GM12878 (cell line): ENCODE data around the gene UBAC2. TPM values are rescaled to one million over a fixed set of nuclear protein-coding genes. Genes with fewer than 3 reads are reported as not detected.

Experiments used
- ASH2L ChIP-seq: fragments of 300-600, 200-600 bp; sonication (generic); IDR thresholded peaks from 2 replicates; pipeline ENCODE4 v1.6.1; 2017; ENCODE audit warnings: low read depth, mild to moderate bottlenecking, borderline replicate concordance
- BACH1 ChIP-seq: fragments of 450-650 bp; IDR thresholded peaks from 2 replicates; pipeline ENCODE4 v1.6.1; 2017; ENCODE audit warnings: mild to moderate bottlenecking, borderline replicate concordance
- BCL11A ChIP-seq: IDR thresholded peaks from 2 replicates; pipeline ENCODE4 v1.6.1; 2011; ENCODE audit warnings: low read depth, low read length
- BCLAF1 ChIP-seq: fragments of 450-650 bp; IDR thresholded peaks from 2 replicates; pipeline ENCODE4 v1.6.1; 2017; ENCODE audit warnings: antibody characterized with exemption, mild to moderate bottlenecking, moderate library complexity
- BHLHE40 ChIP-seq, 2 experiments: fragments of 450-650 bp in 1 of 2; IDR thresholded peaks; 2 replicates each; pipeline ENCODE4 v1.6.1; 2011 to 2017; ENCODE audit warnings: low read depth in 2 of 2, borderline replicate concordance in 1 of 2, improper control_type of control experiment in 1 of 2, low read length in 1 of 2, mild to moderate bottlenecking in 1 of 2
- CHD1 ChIP-seq: IDR thresholded peaks from 2 replicates; pipeline ENCODE4 v1.6.1; 2012; ENCODE audit warnings: low read depth, low read length, improper control_type of control experiment
- CHD2 ChIP-seq: IDR thresholded peaks from 2 replicates; pipeline ENCODE4 v1.6.1; 2011; ENCODE audit warnings: low read depth, low read length, improper control_type of control experiment, borderline replicate concordance
- E2F4 ChIP-seq: IDR thresholded peaks from 2 replicates; pipeline ENCODE4 v1.6.1; 2012; ENCODE audit warnings: low read depth, low read length, improper control_type of control experiment
- EGR1 ChIP-seq, 2 experiments: IDR thresholded peaks; 1 replicate in 1 of 2; 2 replicates in 1 of 2; pipeline ENCODE4 v1.6.1; 2011 to 2012; ENCODE audit warnings: low read depth in 2 of 2, low read length in 2 of 2, borderline replicate concordance in 1 of 2, mild to moderate bottlenecking in 1 of 2, moderate library complexity in 1 of 2
- ELK1 ChIP-seq: IDR thresholded peaks from 2 replicates; pipeline ENCODE4 v1.6.1; 2012; ENCODE audit warnings: low read depth, low read length, improper control_type of control experiment
- HDAC2 ChIP-seq: fragments of 200-600 bp; sonication (generic); IDR thresholded peaks from 2 replicates; pipeline ENCODE4 v1.6.1; 2017
- IKZF2 ChIP-seq, 2 experiments: fragments of 450-650 bp; IDR thresholded peaks; 2 replicates each; pipeline ENCODE4 v1.6.1; 2017; ENCODE audit warnings: mild to moderate bottlenecking in 2 of 2, moderate library complexity in 2 of 2
- NFXL1 ChIP-seq: fragments of 450-650 bp; IDR thresholded peaks from 2 replicates; pipeline ENCODE4 v1.6.1; 2017; ENCODE audit warnings: antibody characterized with exemption, mild to moderate bottlenecking, borderline replicate concordance
- NR2C2 ChIP-seq: IDR thresholded peaks from 2 replicates; pipeline ENCODE4 v1.6.1; 2011; ENCODE audit warnings: borderline replicate concordance, low read depth; ENCODE audit not compliant: control insufficient read depth, insufficient read length
- PML ChIP-seq: IDR thresholded peaks from 2 replicates; pipeline ENCODE4 v1.6.1; 2012; ENCODE audit warnings: low read length, inconsistent platforms
- POLR2AphosphoS2 ChIP-seq: IDR thresholded peaks from 2 replicates; pipeline ENCODE4 v1.6.1; 2011; ENCODE audit warnings: low read depth, mild to moderate bottlenecking, low read length, improper control_type of control experiment, moderate library complexity
- POU2F2 ChIP-seq: IDR thresholded peaks from 3 replicates; pipeline ENCODE4 v1.6.1; 2011; ENCODE audit warnings: low read depth, mild to moderate bottlenecking, low read length, borderline replicate concordance
- RELB ChIP-seq: fragments of 450-650 bp; IDR thresholded peaks from 2 replicates; pipeline ENCODE4 v1.6.1; 2017; ENCODE audit warnings: low read depth, mild to moderate bottlenecking, moderate library complexity
- SKIL ChIP-seq: fragments of 450-650 bp; IDR thresholded peaks from 2 replicates; pipeline ENCODE4 v1.6.1; 2017; ENCODE audit warnings: mild to moderate bottlenecking, low read depth, inconsistent platforms; ENCODE audit not compliant: poor library complexity, severe bottlenecking
- SP1 ChIP-seq: IDR thresholded peaks from one replicate; pipeline ENCODE4 v1.6.1; 2011; ENCODE audit warnings: low read depth, low read length
- TAF1 ChIP-seq: IDR thresholded peaks from 2 replicates; pipeline ENCODE4 v1.6.1; 2011; ENCODE audit warnings: mild to moderate bottlenecking, low read depth, low read length, borderline replicate concordance
- polyA plus RNA-seq, 11 experiments: library from polyadenylated mRNA; depleted of rRNA in 4 of 11; unstranded in 6 of 11; stranded (reverse) in 5 of 11; fragments of >200 nt; fragmentation: Nextera tagmentation in 4 of 11; fragmentation: Illumina TruSeq in 1 of 11; extraction: Ambion mirVana in 4 of 11; extraction: Trizol in 1 of 11; gene quantifications; 1 replicate in 1 of 11; 2 replicates in 10 of 11; pipeline versions ENCODE4 v1.2.1 to v1.2.3, GENCODE V29; 2011 to 2016; ENCODE audit warnings: inconsistent platforms in 2 of 11, missing spikeins in 2 of 11, low read depth in 1 of 11
- total RNA-seq, 4 experiments: library from RNA; depleted of rRNA in 3 of 4; stranded (reverse); fragments of >200 nt in 3 of 4; fragmentation: Illumina TruSeq in 1 of 4; extraction: Trizol in 1 of 4; gene quantifications; 2 replicates each; pipeline versions ENCODE4 v1.2.1 to v1.2.3, GENCODE V29; 2013 to 2021

The UBAC2 gene
- total and polyA plus RNA-seq, 10 of the 15 experiments (the other 5 are each of a cell fraction or from before 2014, with no cell fraction given), result 3.0 to 54.6 (median 17.4) TPM

GRCh38 chr13:99303863-99304521 lies 103.3 kb downstream of the UBAC2 start (continued):
- TF ChIP-seq EGR1 (IDR thresholded peaks at IDR 0.05; ENCODE audit: borderline replicate concordance in 1 of 2, low read depth in 2 of 2, low read length in 2 of 2) (no peak), PML (peak; percentile 18; the same call in 1 of the 2 replicates), NR2C2 (no peak), NFXL1 (no peak), POLR2AphosphoS2 (peak; percentile 67; the same call in 1 of the 2 replicates), CHD2 (no peak), BHLHE40 (IDR thresholded peaks at IDR 0.05; ENCODE audit: borderline replicate concordance in 1 of 2, low read depth in 2 of 2, low read length in 1 of 2) (no peak), POU2F2 (peak; percentile 58; the same call in 2 of the 3 replicates), CHD1 (no peak), RELB (peak; percentile 38; the same call in 1 of the 2 replicates), E2F4 (peak; percentile 53; the same call in 1 of the 2 replicates), BCL11A (0 out of 2 replicates have a peak, but pooled peaks have one; percentile 7), BACH1 (peak; percentile 84), IKZF2 (IDR thresholded peaks at IDR 0.05) (peak in 1 of 2 experiments; percentile 22; a peak in 2 of 4 replicates), ELK1 (no peak), SKIL (no peak), ASH2L (no peak), TAF1 (no peak), BCLAF1 (no peak), HDAC2 (no peak), SP1 (no peak)
